Keratinocyte (primary cell): ENCODE results near the gene MLLT3.

ENCODE experiments used
- CTCF ChIP-seq, 3 experiments: IDR thresholded peaks in 1 of 3; conservative IDR thresholded peaks in 1 of 3; optimal IDR thresholded peaks in 1 of 3; 2 replicates in 2 of 3; 3 replicates in 1 of 3; pipeline versions ENCODE3 to v1.5.1; 2011; ENCODE audit warnings: low read length in 3 of 3, mild to moderate bottlenecking in 3 of 3, moderate library complexity in 2 of 3, control low read depth in 1 of 3, inconsistent platforms in 1 of 3; ENCODE audit not compliant: insufficient read depth in 2 of 3; ENCODE audit errors: extremely low read depth in 1 of 3
- EZH2 ChIP-seq: IDR thresholded peaks from one replicate; pipeline ENCODE4 v1.6.1; 2012; ENCODE audit warnings: inconsistent platforms, mild to moderate bottlenecking, low read length, moderate library complexity

GRCh38 chr9:20632705-20633104 is 10.4 kb upstream of the MLLT3 start:
- TF ChIP-seq EZH2 (no peak), CTCF (optimal IDR thresholded peaks at IDR 0.05 in 1 of 3, IDR thresholded peaks at IDR 0.05 in 1 of 3, conservative IDR thresholded peaks at IDR 0.05 in 1 of 3; ENCODE audit: extremely low read depth in 1 of 3, insufficient read depth in 2 of 3, low read length in 3 of 3) (no peak)
